H9 (cell line): ENCODE data around the gene AURKB. TPM values are rescaled to one million over a fixed set of nuclear protein-coding genes. Genes with fewer than 3 reads are reported as not detected.
A peak's percentile ranks its signal among the peaks of the same experiment; 100 is the strongest.

Source experiments
- DNase-seq: peaks from one replicate; pipeline ENCODE4 v3.0.0-alpha.2; 2017
- H2AFZ ChIP-seq: one replicate; pipeline ENCODE4 v1.6.1; 2013; ENCODE audit warnings: mild to moderate bottlenecking, low read length, control low read depth, moderate library complexity
- H2AK5ac ChIP-seq: 2 replicates; pipeline ENCODE4 v1.6.1; 2013; ENCODE audit warnings: low read length, control low read depth, mixed read lengths; ENCODE audit not compliant: insufficient read length
- H2BK120ac ChIP-seq: one replicate; pipeline ENCODE4 v1.6.1; 2013; ENCODE audit warnings: low read depth, mild to moderate bottlenecking, low read length, control low read depth, inconsistent platforms; ENCODE audit not compliant: poor library complexity, severe bottlenecking
- H2BK12ac ChIP-seq: 2 replicates; pipeline ENCODE4 v1.6.1; 2013; ENCODE audit warnings: low read length, control low read depth, mixed read lengths, low read depth; ENCODE audit not compliant: insufficient read length
- H2BK15ac ChIP-seq: 2 replicates; pipeline ENCODE4 v1.6.1; 2013; ENCODE audit warnings: low read depth, low read length, control low read depth
- H2BK20ac ChIP-seq: one replicate; pipeline ENCODE4 v1.6.1; 2013; ENCODE audit warnings: low read depth, mild to moderate bottlenecking, low read length, control low read depth, inconsistent platforms; ENCODE audit not compliant: poor library complexity, severe bottlenecking
- H2BK5ac ChIP-seq: 2 replicates; pipeline ENCODE4 v1.6.1; 2013; ENCODE audit warnings: low read length, control low read depth, mixed read lengths; ENCODE audit not compliant: insufficient read length
- H3K14ac ChIP-seq: 2 replicates; pipeline ENCODE4 v1.6.1; 2013; ENCODE audit warnings: low read length, control low read depth; ENCODE audit not compliant: insufficient read depth
- H3K18ac ChIP-seq: 2 replicates; pipeline ENCODE4 v1.6.1; 2013; ENCODE audit warnings: low read depth, mild to moderate bottlenecking, mixed read lengths, low read length, control low read depth; ENCODE audit not compliant: insufficient read length
- H3K23ac ChIP-seq: 2 replicates; pipeline ENCODE4 v1.6.1; 2013; ENCODE audit warnings: low read length, control low read depth, mixed read lengths, low read depth; ENCODE audit not compliant: insufficient read length
- H3K23me2 ChIP-seq: 2 replicates; pipeline ENCODE4 v1.6.1; 2013; ENCODE audit warnings: low read depth, mild to moderate bottlenecking, mixed read lengths, low read length, control low read depth; ENCODE audit not compliant: insufficient read length, poor library complexity, severe bottlenecking
- H3K27ac ChIP-seq: 2 replicates; pipeline ENCODE4 v1.5.1; 2013; ENCODE audit warnings: low read length, control low read depth, mixed read lengths, low read depth; ENCODE audit not compliant: insufficient read length
- H3K27me3 ChIP-seq: 2 replicates; pipeline ENCODE4 v1.6.1; 2013; ENCODE audit warnings: low read length, control low read depth, inconsistent platforms; ENCODE audit not compliant: insufficient read depth
- H3K4ac ChIP-seq: 2 replicates; pipeline ENCODE4 v1.6.1; 2013; ENCODE audit warnings: low read depth, mild to moderate bottlenecking, control low read depth, inconsistent platforms, low read length, moderate library complexity
- H3K4me1 ChIP-seq: 2 replicates; pipeline ENCODE4 v1.6.1; 2013; ENCODE audit warnings: low read length, control low read depth, inconsistent platforms; ENCODE audit not compliant: insufficient read depth
- H3K4me2 ChIP-seq: 2 replicates; pipeline ENCODE4 v1.6.1; 2013; ENCODE audit warnings: low read length, control low read depth, mixed read lengths; ENCODE audit not compliant: insufficient read length, insufficient read depth
- H3K56ac ChIP-seq: 2 replicates; pipeline ENCODE4 v1.6.1; 2013; ENCODE audit warnings: low read depth, mild to moderate bottlenecking, mixed read lengths, low read length, control low read depth; ENCODE audit not compliant: insufficient read length
- H3K79me1 ChIP-seq: 2 replicates; pipeline ENCODE4 v1.6.1; 2013; ENCODE audit warnings: low read depth, mild to moderate bottlenecking, moderate library complexity, low read length, control low read depth, inconsistent platforms; ENCODE audit not compliant: insufficient read depth, poor library complexity, severe bottlenecking
- H3K79me2 ChIP-seq: 2 replicates; pipeline ENCODE4 v1.6.1; 2013; ENCODE audit warnings: low read length, control low read depth, inconsistent platforms; ENCODE audit not compliant: insufficient read depth
- H3K9ac ChIP-seq: 2 replicates; pipeline ENCODE4 v1.6.1; 2013; ENCODE audit warnings: low read length, control low read depth, mixed read lengths; ENCODE audit not compliant: insufficient read length; ENCODE audit errors: extremely low read depth
- H3K9me3 ChIP-seq: one replicate; pipeline ENCODE4 v1.6.1; 2013; ENCODE audit warnings: low read depth, low read length, inconsistent platforms; ENCODE audit not compliant: control insufficient read depth
- H3T11ph ChIP-seq: one replicate; pipeline ENCODE4 v1.6.1; 2013; ENCODE audit warnings: mild to moderate bottlenecking, low read length, control low read depth, inconsistent platforms
- H4K20me1 ChIP-seq: one replicate; pipeline ENCODE4 v1.6.1; 2013; ENCODE audit not compliant: control insufficient read depth, insufficient read length, insufficient read depth
- H4K5ac ChIP-seq: 2 replicates; pipeline ENCODE4 v1.6.1; 2013; ENCODE audit warnings: low read depth, mild to moderate bottlenecking, mixed read lengths, low read length, control low read depth; ENCODE audit not compliant: insufficient read length
- H4K8ac ChIP-seq: replicated peaks from 2 replicates; pipeline ENCODE4 v1.6.1; 2013; ENCODE audit warnings: low read length, control low read depth, mixed read lengths, low read depth; ENCODE audit not compliant: insufficient read length
- H4K91ac ChIP-seq: 2 replicates; pipeline ENCODE4 v1.6.1; 2013; ENCODE audit warnings: low read depth, mild to moderate bottlenecking, moderate library complexity, mixed read lengths, low read length, control low read depth; ENCODE audit not compliant: insufficient read length
- H3K27ac Mint-ChIP-seq, 3 experiments: 2 replicates in 2 of 3; 3 replicates in 1 of 3; pipeline ENCODE4 v1.8.0; 2020 to 2021; ENCODE audit warnings: mixed read lengths in 3 of 3, mild to moderate bottlenecking in 1 of 3, moderate library complexity in 1 of 3
- H3K27me3 Mint-ChIP-seq: 2 replicates; pipeline ENCODE4 v1.8.0; 2021; ENCODE audit warnings: low read depth, mild to moderate bottlenecking, moderate library complexity, mixed read lengths
- H3K36me3 Mint-ChIP-seq, 3 experiments: 2 replicates in 2 of 3; 3 replicates in 1 of 3; pipeline ENCODE4 v1.8.0; 2020 to 2021; ENCODE audit warnings: low read depth in 3 of 3, mixed read lengths in 3 of 3; ENCODE audit not compliant: insufficient read depth in 1 of 3
- H3K4me1 Mint-ChIP-seq, 2 experiments: 2 replicates each; pipeline ENCODE4 v1.8.0; 2020; ENCODE audit warnings: mixed read lengths in 2 of 2
- H3K4me3 Mint-ChIP-seq, 2 experiments: 2 replicates in 1 of 2; 3 replicates in 1 of 2; pipeline ENCODE4 v1.8.0; 2020 to 2021; ENCODE audit warnings: mild to moderate bottlenecking in 2 of 2, mixed read lengths in 2 of 2, moderate library complexity in 1 of 2
- H3K9me3 Mint-ChIP-seq, 2 experiments: 2 replicates in 1 of 2; 3 replicates in 1 of 2; pipeline ENCODE4 v1.8.0; 2020; ENCODE audit warnings: mild to moderate bottlenecking in 2 of 2, mixed read lengths in 2 of 2, moderate library complexity in 1 of 2
- CTCF ChIP-seq: fragments of 200-600 bp; sonication (generic); conservative IDR thresholded peaks from 3 replicates; pipeline ENCODE4 v1.8.0; 2021; ENCODE audit warnings: antibody characterized with exemption, mild to moderate bottlenecking
- WGBS: extraction: QIAGEN DNeasy Blood & Tissue Kit; methylation state at CpG from one replicate; pipeline ENCODE4 v1.1.7; 2013; ENCODE audit warnings: missing lambda C conversion rate, low lambda C conversion rate, mixed read lengths; ENCODE audit not compliant: insufficient read length; ENCODE audit errors: extremely low coverage; 5-methylcytosine and 5-hydroxymethylcytosine counted together
- total RNA-seq: library from RNA; stranded (reverse); gene quantifications from 2 replicates; pipeline ENCODE4 v1.2.1, GENCODE V29; 2021

Gene AURKB
- total RNA-seq, 1 experiment from 2014 or later = 171 TPM

GRCh38 chr17:8159032-8159400, 51.4 kb downstream of the AURKB start:
- H3K9ac ChIP-seq = no peak overlapping the region

More at GRCh38 chr17:8159032-8159400, 51.4 kb downstream of the AURKB start:
- H3K79me1 ChIP-seq = no peaks in the 10 kb centered on the region
- no peak overlapping the region for H4K5ac ChIP-seq
- peaks cover 10 to 26% (median 22%) of the 10 kb centered on the region in 3 experiments for H3K36me3 Mint-ChIP-seq
- no peak overlapping the region for H2AK5ac ChIP-seq
- no peak overlapping the region for H2BK12ac ChIP-seq
- DNase-seq = no peak
- H4K8ac ChIP-seq = no peak overlapping the region
- no peak overlapping the region for H4K91ac ChIP-seq
- H3K4me3 Mint-ChIP-seq = peak overlapping the region in 1 of 2 experiments; percentile 50; a peak in 1 of 5 replicates
- H3K4me2 ChIP-seq = no peak overlapping the region
- H2BK5ac ChIP-seq = no peak overlapping the region
- no peaks in the 10 kb centered on the region for H3K9me3 Mint-ChIP-seq
- peaks cover 25 to 31% of the 10 kb centered on the region in 2 experiments for H3K4me1 Mint-ChIP-seq
- no peak overlapping the region for H3K18ac ChIP-seq
- no peak overlapping the region for H2BK120ac ChIP-seq
- no peak; the same call in 2 of the 3 replicates for TF ChIP-seq CTCF
- no peaks in the 10 kb centered on the region for H4K20me1 ChIP-seq
- peaks cover 19% of the 10 kb centered on the region for H3K23me2 ChIP-seq
- H3K27me3 Mint-ChIP-seq = peaks cover 2% of the 10 kb centered on the region
- H3T11ph ChIP-seq = no peak overlapping the region
- H2BK15ac ChIP-seq = no peak overlapping the region
- no peak overlapping the region for H2AFZ ChIP-seq
- no peak overlapping the region for H2BK20ac ChIP-seq
- H3K27me3 ChIP-seq = no peaks in the 10 kb centered on the region
- no peaks in the 10 kb centered on the region for H3K9me3 ChIP-seq
- no peak overlapping the region for H3K27ac ChIP-seq
- H3K23ac ChIP-seq = no peak overlapping the region
- H3K27ac Mint-ChIP-seq = no peak overlapping the region
- no peaks in the 10 kb centered on the region for H3K79me2 ChIP-seq
- H3K4ac ChIP-seq = no peak overlapping the region
- WGBS = no CpG with 5 or more reads among the region's 3 CpGs
- no peak overlapping the region for H3K14ac ChIP-seq
- H3K4me1 ChIP-seq = peaks cover 3% of the 10 kb centered on the region; the same call in 1 of the 2 replicates
- H3K56ac ChIP-seq = no peak overlapping the region
